ENCODE results near the gene HECTD2.

- TF ChIP-seq CTCF (IDR thresholded peaks at IDR 0.05) (no peak), POLR2A (IDR thresholded peaks at IDR 0.05) (no peak)
Measured at GRCh38 chr10:91460681-91461080, 50.5 kb downstream of the HECTD2 start.

All from right lobe of liver (tissue), 4 donors.